PFSK-1 (cell line): ENCODE results near the gene NAALADL2.
A peak's percentile ranks its signal among the peaks of the same experiment; 100 is the strongest.

Experiments used
- FOXP2 ChIP-seq: optimal IDR thresholded peaks from 2 replicates; pipeline ENCODE3; 2011; ENCODE audit warnings: borderline replicate concordance, control low read depth, inconsistent platforms; ENCODE audit not compliant: insufficient read depth; ENCODE audit errors: extremely low read length, extremely low read depth
- POLR2AphosphoS5 ChIP-seq: IDR thresholded peaks from 2 replicates; pipeline ENCODE4 v1.6.1; 2012; ENCODE audit warnings: low read depth, mild to moderate bottlenecking, control low read depth, low read length, moderate library complexity
- REST ChIP-seq, 2 experiments: IDR thresholded peaks; 2 replicates each; pipeline versions ENCODE4 v1.6.1 to v1.8.0; 2011 to 2012; ENCODE audit warnings: low read depth in 2 of 2, low read length in 2 of 2, control low read depth in 1 of 2, inconsistent platforms in 1 of 2, mild to moderate bottlenecking in 1 of 2, moderate library complexity in 1 of 2; ENCODE audit not compliant: insufficient read depth in 1 of 2
- SIN3A ChIP-seq: IDR thresholded peaks from 2 replicates; pipeline ENCODE4 v1.6.1; 2012; ENCODE audit warnings: mild to moderate bottlenecking, low read length, moderate library complexity, borderline replicate concordance; ENCODE audit not compliant: insufficient read depth
- TAF1 ChIP-seq: IDR thresholded peaks from 2 replicates; pipeline ENCODE4 v1.6.1; 2012; ENCODE audit warnings: low read length, control low read depth, borderline replicate concordance; ENCODE audit not compliant: insufficient read depth

Gene NAALADL2

GRCh38 chr3:175342196-175342595 lies 483.1 kb downstream of the NAALADL2 start:
- TF ChIP-seq FOXP2 (no peak), SIN3A (no peak), TAF1 (no peak), REST (IDR thresholded peaks at IDR 0.05; ENCODE audit: insufficient read depth in 1 of 2, low read depth in 2 of 2, low read length in 2 of 2) (no peak), POLR2AphosphoS5 (no peak)

- no peak for TF ChIP-seq POLR2AphosphoS5
- no peak for TF ChIP-seq FOXP2
- TF ChIP-seq REST (IDR thresholded peaks at IDR 0.05; ENCODE audit: insufficient read depth in 1 of 2, low read depth in 2 of 2, low read length in 2 of 2), result no peak
- TF ChIP-seq TAF1, result no peak
- TF ChIP-seq SIN3A, result no peak
Measured at GRCh38 chr3:175343946-175344345, 484.8 kb downstream of the NAALADL2 start.

GRCh38 chr3:175346573-175347356 lies 487.6 kb downstream of the NAALADL2 start:
- TF ChIP-seq SIN3A, result peak; percentile 27; the same call in 1 of the 2 replicates
- 0 out of 4 replicates have a peak, but pooled peaks of 1 of the 2 experiments have one; percentile 64 for TF ChIP-seq REST (IDR thresholded peaks at IDR 0.05; ENCODE audit: insufficient read depth in 1 of 2, low read depth in 2 of 2, low read length in 2 of 2)
- TF ChIP-seq FOXP2, result peak; percentile 33
- no peak for TF ChIP-seq TAF1
- TF ChIP-seq POLR2AphosphoS5, result no peak

GRCh38 chr3:175349168-175349567 lies 490.0 kb downstream of the NAALADL2 start:
- no peak for TF ChIP-seq REST (IDR thresholded peaks at IDR 0.05; ENCODE audit: insufficient read depth in 1 of 2, low read depth in 2 of 2, low read length in 2 of 2)
